Prostate gland (tissue), 2 donors: ENCODE data around the gene PLEKHM3. TPM values are rescaled to one million over a fixed set of nuclear protein-coding genes. Genes with fewer than 3 reads are reported as not detected.
"Not testable (repeated sequence)": the region's sequence is repeated elsewhere in the genome, so short reads cannot be mapped to it uniquely, and the experiment has no call there.

ENCODE experiments used
- DNase-seq: peaks from one replicate; pipeline ENCODE4 v3.0.0-alpha.2; 2019; ENCODE audit warnings: low spot score
- H3K27ac ChIP-seq, 2 donors: fragments of 200-600 bp; sonication (generic); 2 replicates each; pipeline ENCODE4 v1.5.1; 2017 to 2019
- H3K27me3 ChIP-seq: fragments of 200-600 bp; sonication (generic); replicated peaks from 2 replicates; pipeline ENCODE4 v1.5.1; 2019; ENCODE audit not compliant: insufficient read depth
- H3K36me3 ChIP-seq, 2 donors: fragments of 200-600 bp; sonication (generic); 1 replicate in 1 of 2; 2 replicates in 1 of 2; pipeline versions ENCODE4 v1.5.1 to v1.8.1; 2017 to 2019
- H3K4me1 ChIP-seq: fragments of 200-600 bp; sonication (generic); replicated peaks from 2 replicates; pipeline ENCODE4 v1.5.1; 2019
- H3K4me3 ChIP-seq, 2 donors: fragments of 200-600 bp; sonication (generic); 2 replicates each; pipeline ENCODE4 v1.5.1; 2017 to 2019
- H3K9me3 ChIP-seq: fragments of 200-600 bp; sonication (generic); 2 replicates; pipeline ENCODE4 v1.5.1; 2017
- CTCF ChIP-seq, 4 experiments: fragments of 200-600 bp in 2 of 4; fragments of 450-650 bp in 2 of 4; sonication (generic) in 2 of 4; IDR thresholded peaks; 1 replicate in 3 of 4; 2 replicates in 1 of 4; pipeline ENCODE4 v1.5.1; 2016 to 2019; ENCODE audit warnings: antibody characterized with exemption in 4 of 4, mild to moderate bottlenecking in 2 of 4, moderate library complexity in 2 of 4
- POLR2A ChIP-seq: fragments of 450-650 bp; IDR thresholded peaks from one replicate; pipeline ENCODE4 v1.6.1; 2016; ENCODE audit warnings: antibody characterized with exemption, mild to moderate bottlenecking
- POLR2AphosphoS5 ChIP-seq: sonication (generic); formaldehyde crosslinking; IDR thresholded peaks from one replicate; pipeline ENCODE4 v1.6.1; 2017; ENCODE audit warnings: antibody characterized with exemption
- WGBS: methylation state at CpG from one replicate; pipeline ENCODE4 v1.1.5; 2018; 5-methylcytosine and 5-hydroxymethylcytosine counted together
- intact Hi-C: fragments of 100-400 bp; cut with DNase I; formaldehyde crosslinking; loops from one replicate; pipeline ENCODE4 v1.14.2; 2022
- total RNA-seq, 2 donors: library from RNA; depleted of rRNA; stranded (reverse); fragments of >200 nt; gene quantifications; one replicate each; pipeline ENCODE4 v1.1.0, GENCODE V29; 2016

Gene PLEKHM3
- total RNA-seq, 2 donors from 2014 or later: 17.0 to 28.6 TPM

- TF ChIP-seq CTCF (IDR thresholded peaks at IDR 0.05) (no peak), POLR2AphosphoS5 (no peak), POLR2A (no peak)
- Histone ChIP-seq H3K27ac (no peak overlapping the region), H3K27me3 (no peaks in the 10 kb centered on the region), H3K4me1 (no peaks in the 10 kb centered on the region), H3K4me3 (no peak overlapping the region), H3K9me3 (no peaks in the 10 kb centered on the region), H3K36me3 (no peaks in the 10 kb centered on the region)
- DNase-seq: no peak
- intact Hi-C loops: no loop called here
- 77% methylated on average over 3 of the region's 3 CpGs for WGBS
These were observed 113.5 kb downstream of the PLEKHM3 start for GRCh38 chr2:207911856-207912255.

GRCh38 chr2:207911215-207911614 is 114.1 kb downstream of the PLEKHM3 start:
- no peaks in the 10 kb centered on the region for H3K27me3 ChIP-seq
- no peaks in the 10 kb centered on the region for H3K9me3 ChIP-seq
- H3K4me1 ChIP-seq: no peaks in the 10 kb centered on the region
- H3K4me3 ChIP-seq: no peak overlapping the region
- DNase-seq: no peak
- intact Hi-C loops: no loop called here
- 95% methylated on average over 1 of the region's 1 CpG for WGBS
- H3K27ac ChIP-seq: no peak overlapping the region
- no peak for TF ChIP-seq POLR2A
- TF ChIP-seq POLR2AphosphoS5: no peak
- TF ChIP-seq CTCF (IDR thresholded peaks at IDR 0.05): no peak
- H3K36me3 ChIP-seq: no peaks in the 10 kb centered on the region

GRCh38 chr2:207906495-207906894 is 118.8 kb downstream of the PLEKHM3 start:
- H3K4me1 ChIP-seq, H3K4me3 ChIP-seq, H3K9me3 ChIP-seq, DNase-seq, H3K27ac ChIP-seq, H3K36me3 ChIP-seq, H3K27me3 ChIP-seq, intact Hi-C loops: not testable (repeated sequence)
- WGBS: 88% methylated on average over 5 of the region's 5 CpGs

GRCh38 chr2:207905546-207905945 is 119.8 kb downstream of the PLEKHM3 start:
- Histone ChIP-seq H3K27ac (no peak overlapping the region), H3K27me3 (no peaks in the 10 kb centered on the region), H3K36me3 (no peaks in the 10 kb centered on the region), H3K9me3 (no peaks in the 10 kb centered on the region), H3K4me1 (no peaks in the 10 kb centered on the region), H3K4me3 (no peak overlapping the region)
- no peak for DNase-seq
- 71% methylated on average over 1 of the region's 1 CpG for WGBS
- intact Hi-C loops: no loop called here
- TF ChIP-seq POLR2AphosphoS5 (no peak), CTCF (IDR thresholded peaks at IDR 0.05) (no peak), POLR2A (no peak)

- Histone ChIP-seq H3K4me3 (no peak overlapping the region), H3K9me3 (no peaks in the 10 kb centered on the region), H3K27me3 (no peaks in the 10 kb centered on the region), H3K27ac (no peak overlapping the region), H3K36me3 (no peaks in the 10 kb centered on the region), H3K4me1 (no peaks in the 10 kb centered on the region)
- TF ChIP-seq POLR2AphosphoS5: no peak
- TF ChIP-seq CTCF (IDR thresholded peaks at IDR 0.05): no peak
- TF ChIP-seq POLR2A: no peak
- WGBS: 98% methylated on average over 3 of the region's 3 CpGs
- intact Hi-C loops: no loop called here
- DNase-seq: no peak
These were observed 122.1 kb downstream of the PLEKHM3 start for GRCh38 chr2:207903236-207903635.
